ENCODE results near the gene PTGDS.

DNA sequence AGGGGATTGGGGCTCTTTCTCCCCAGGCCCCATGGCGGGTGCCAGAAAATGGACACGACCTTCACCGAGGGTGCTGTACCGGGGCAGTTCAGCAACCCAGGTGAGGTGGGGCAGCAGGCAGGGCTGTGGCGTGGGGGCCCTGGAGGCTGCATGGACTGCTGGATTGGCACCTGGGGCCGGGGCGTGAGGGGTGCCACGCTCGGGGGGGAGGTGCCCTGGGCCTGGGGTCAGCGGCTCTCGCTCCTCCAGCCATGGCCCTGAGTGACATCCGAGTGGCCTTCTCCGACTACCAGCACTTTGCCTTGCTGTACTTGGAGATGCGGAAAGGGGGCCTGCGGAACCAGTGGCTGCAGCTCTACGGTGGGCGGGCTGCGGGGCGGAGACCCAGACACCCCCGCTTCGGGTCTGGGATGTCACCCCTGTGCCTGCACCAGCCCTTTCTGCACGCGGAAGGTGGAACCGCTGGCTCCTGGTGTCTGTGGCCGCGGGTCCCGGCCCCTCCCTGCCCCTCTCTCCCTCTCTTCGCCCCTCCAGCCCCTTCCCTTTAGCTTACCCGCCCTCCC is 7.2 kb downstream of the PTGDS start:
- TF ChIP-seq, protein P1, sequence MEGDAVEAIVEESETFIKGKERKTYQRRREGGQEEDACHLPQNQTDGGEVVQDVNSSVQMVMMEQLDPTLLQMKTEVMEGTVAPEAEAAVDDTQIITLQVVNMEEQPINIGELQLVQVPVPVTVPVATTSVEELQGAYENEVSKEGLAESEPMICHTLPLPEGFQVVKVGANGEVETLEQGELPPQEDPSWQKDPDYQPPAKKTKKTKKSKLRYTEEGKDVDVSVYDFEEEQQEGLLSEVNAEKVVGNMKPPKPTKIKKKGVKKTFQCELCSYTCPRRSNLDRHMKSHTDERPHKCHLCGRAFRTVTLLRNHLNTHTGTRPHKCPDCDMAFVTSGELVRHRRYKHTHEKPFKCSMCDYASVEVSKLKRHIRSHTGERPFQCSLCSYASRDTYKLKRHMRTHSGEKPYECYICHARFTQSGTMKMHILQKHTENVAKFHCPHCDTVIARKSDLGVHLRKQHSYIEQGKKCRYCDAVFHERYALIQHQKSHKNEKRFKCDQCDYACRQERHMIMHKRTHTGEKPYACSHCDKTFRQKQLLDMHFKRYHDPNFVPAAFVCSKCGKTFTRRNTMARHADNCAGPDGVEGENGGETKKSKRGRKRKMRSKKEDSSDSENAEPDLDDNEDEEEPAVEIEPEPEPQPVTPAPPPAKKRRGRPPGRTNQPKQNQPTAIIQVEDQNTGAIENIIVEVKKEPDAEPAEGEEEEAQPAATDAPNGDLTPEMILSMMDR (IDR thresholded peaks at IDR 0.05): no peak
- TF ChIP-seq ZFX (IDR thresholded peaks at IDR 0.05; ENCODE audit: borderline replicate concordance): no peak
